MM.1S (cell line): ENCODE results near the gene COL11A2.

Source experiments
- EZH2 ChIP-seq: fragments of 300-600 bp; sonication (generic); optimal IDR thresholded peaks from 2 replicates; pipeline ENCODE3; 2017; ENCODE audit warnings: low read depth, mild to moderate bottlenecking, antibody characterized with exemption, low read length, mixed read lengths
- EZH2phosphoT487 ChIP-seq: fragments of 300-600 bp; sonication (generic); IDR thresholded peaks from 2 replicates; pipeline ENCODE4 v1.6.1; 2018; ENCODE audit warnings: antibody characterized with exemption, low read length
- TF ChIP-seq, protein P1 (sequence below): fragments of 300-600 bp; sonication (generic); IDR thresholded peaks from 2 replicates; pipeline ENCODE4 v1.5.1; 2016; ENCODE audit warnings: antibody characterized with exemption, low read length, mixed read lengths

DNA sequence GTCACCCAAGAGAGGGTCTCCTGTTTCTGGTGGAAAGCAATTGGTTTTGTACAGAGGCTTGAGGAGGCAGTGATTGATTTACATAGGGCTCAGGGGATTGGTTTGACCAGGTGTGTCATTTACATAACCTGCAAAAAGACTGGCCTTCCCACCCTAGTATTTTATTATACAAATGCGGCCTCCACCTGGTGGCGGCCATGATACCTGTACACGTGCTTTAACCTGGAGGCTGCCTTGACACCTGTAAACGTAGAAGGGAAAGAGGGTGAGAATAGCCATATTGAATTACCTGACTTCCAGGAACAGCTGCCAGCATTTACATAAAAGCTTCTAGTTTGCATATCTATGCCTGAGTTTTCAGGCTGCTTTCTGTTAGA, 67.8 kb downstream of the COL11A2 start:
- TF ChIP-seq EZH2 (no peak), EZH2phosphoT487 (no peak)
- TF ChIP-seq, protein P1, sequence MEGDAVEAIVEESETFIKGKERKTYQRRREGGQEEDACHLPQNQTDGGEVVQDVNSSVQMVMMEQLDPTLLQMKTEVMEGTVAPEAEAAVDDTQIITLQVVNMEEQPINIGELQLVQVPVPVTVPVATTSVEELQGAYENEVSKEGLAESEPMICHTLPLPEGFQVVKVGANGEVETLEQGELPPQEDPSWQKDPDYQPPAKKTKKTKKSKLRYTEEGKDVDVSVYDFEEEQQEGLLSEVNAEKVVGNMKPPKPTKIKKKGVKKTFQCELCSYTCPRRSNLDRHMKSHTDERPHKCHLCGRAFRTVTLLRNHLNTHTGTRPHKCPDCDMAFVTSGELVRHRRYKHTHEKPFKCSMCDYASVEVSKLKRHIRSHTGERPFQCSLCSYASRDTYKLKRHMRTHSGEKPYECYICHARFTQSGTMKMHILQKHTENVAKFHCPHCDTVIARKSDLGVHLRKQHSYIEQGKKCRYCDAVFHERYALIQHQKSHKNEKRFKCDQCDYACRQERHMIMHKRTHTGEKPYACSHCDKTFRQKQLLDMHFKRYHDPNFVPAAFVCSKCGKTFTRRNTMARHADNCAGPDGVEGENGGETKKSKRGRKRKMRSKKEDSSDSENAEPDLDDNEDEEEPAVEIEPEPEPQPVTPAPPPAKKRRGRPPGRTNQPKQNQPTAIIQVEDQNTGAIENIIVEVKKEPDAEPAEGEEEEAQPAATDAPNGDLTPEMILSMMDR, result no peak
